ENCODE results near the gene MEIOC. TPM values are rescaled to one million over a fixed set of nuclear protein-coding genes. Genes with fewer than 3 reads are reported as not detected.

Gene MEIOC
- total RNA-seq, 1 experiment from 2014 or later, result 3.0 TPM

DNA sequence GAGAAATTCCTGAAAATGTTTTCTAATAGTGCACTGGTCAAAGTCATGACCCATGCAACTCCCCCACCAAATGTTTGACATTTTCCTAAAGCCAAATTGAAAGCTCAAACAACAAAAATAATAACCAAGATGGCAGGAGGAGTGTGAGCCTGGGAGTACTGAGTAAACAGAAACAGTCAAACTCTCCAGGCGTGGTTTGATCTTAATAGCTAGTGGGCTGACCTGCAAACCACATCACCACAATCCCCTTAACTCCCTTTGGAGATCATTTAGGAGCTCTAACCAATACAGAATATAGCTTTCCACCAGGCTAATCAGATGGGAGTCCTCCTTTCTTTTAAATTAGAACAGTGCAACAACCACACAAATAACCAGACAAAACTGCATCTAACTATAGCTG, 19.2 kb upstream of the MEIOC start:
- H3T11ph ChIP-seq (ENCODE audit: low read length), result no peak overlapping the region
- Mint-ChIP-seq H3K4me3 (no peak overlapping the region), H3K27ac (no peak overlapping the region), H3K36me3 (ENCODE audit: insufficient read depth in 1 of 3, low read depth in 3 of 3) (no peaks in the 10 kb centered on the region), H3K4me1 (peaks cover 3 to 7% of the 10 kb centered on the region in 2 experiments), H3K27me3 (ENCODE audit: low read depth) (peaks cover 10% of the 10 kb centered on the region), H3K9me3 (no peaks in the 10 kb centered on the region)
- WGBS (ENCODE audit: extremely low coverage, insufficient read length, low lambda C conversion rate), result no CpG with 5 or more reads among the region's 1 CpG
- no peak overlapping the region for H2AFZ ChIP-seq (ENCODE audit: low read length)
- no peak overlapping the region for H2BK120ac ChIP-seq (ENCODE audit: low read depth, low read length, poor library complexity, severe bottlenecking)
- no peak overlapping the region for H4K8ac ChIP-seq (replicated peaks; ENCODE audit: insufficient read length, low read depth, low read length)
- H4K91ac ChIP-seq (ENCODE audit: insufficient read length, low read depth, low read length), result no peak overlapping the region
- H3K9ac ChIP-seq (ENCODE audit: extremely low read depth, insufficient read length, low read length), result no peak overlapping the region
- H3K27ac ChIP-seq (ENCODE audit: insufficient read length, low read depth, low read length), result no peak overlapping the region
- H3K9me3 ChIP-seq (ENCODE audit: control insufficient read depth, low read depth, low read length), result no peaks in the 10 kb centered on the region
- H4K5ac ChIP-seq (ENCODE audit: insufficient read length, low read depth, low read length), result no peak overlapping the region
- H2BK15ac ChIP-seq (ENCODE audit: low read depth, low read length), result no peak overlapping the region
- DNase-seq, result no peak
- no peak overlapping the region for H3K56ac ChIP-seq (ENCODE audit: insufficient read length, low read depth, low read length)
- no peak overlapping the region for H3K4ac ChIP-seq (ENCODE audit: low read depth, low read length)
- H3K79me1 ChIP-seq (ENCODE audit: insufficient read depth, low read depth, low read length, poor library complexity, severe bottlenecking), result no peaks in the 10 kb centered on the region
- no peak overlapping the region for H3K14ac ChIP-seq (ENCODE audit: insufficient read depth, low read length)
- no peak overlapping the region for H2BK5ac ChIP-seq (ENCODE audit: insufficient read length, low read length)
- H2AK5ac ChIP-seq (ENCODE audit: insufficient read length, low read length), result no peak overlapping the region
- no peaks in the 10 kb centered on the region for H3K23me2 ChIP-seq (ENCODE audit: insufficient read length, low read depth, low read length, poor library complexity, severe bottlenecking)
- H2BK20ac ChIP-seq (ENCODE audit: low read depth, low read length, poor library complexity, severe bottlenecking), result no peak overlapping the region
- no peaks in the 10 kb centered on the region for H4K20me1 ChIP-seq (ENCODE audit: control insufficient read depth, insufficient read depth, insufficient read length)
- TF ChIP-seq, protein P1, sequence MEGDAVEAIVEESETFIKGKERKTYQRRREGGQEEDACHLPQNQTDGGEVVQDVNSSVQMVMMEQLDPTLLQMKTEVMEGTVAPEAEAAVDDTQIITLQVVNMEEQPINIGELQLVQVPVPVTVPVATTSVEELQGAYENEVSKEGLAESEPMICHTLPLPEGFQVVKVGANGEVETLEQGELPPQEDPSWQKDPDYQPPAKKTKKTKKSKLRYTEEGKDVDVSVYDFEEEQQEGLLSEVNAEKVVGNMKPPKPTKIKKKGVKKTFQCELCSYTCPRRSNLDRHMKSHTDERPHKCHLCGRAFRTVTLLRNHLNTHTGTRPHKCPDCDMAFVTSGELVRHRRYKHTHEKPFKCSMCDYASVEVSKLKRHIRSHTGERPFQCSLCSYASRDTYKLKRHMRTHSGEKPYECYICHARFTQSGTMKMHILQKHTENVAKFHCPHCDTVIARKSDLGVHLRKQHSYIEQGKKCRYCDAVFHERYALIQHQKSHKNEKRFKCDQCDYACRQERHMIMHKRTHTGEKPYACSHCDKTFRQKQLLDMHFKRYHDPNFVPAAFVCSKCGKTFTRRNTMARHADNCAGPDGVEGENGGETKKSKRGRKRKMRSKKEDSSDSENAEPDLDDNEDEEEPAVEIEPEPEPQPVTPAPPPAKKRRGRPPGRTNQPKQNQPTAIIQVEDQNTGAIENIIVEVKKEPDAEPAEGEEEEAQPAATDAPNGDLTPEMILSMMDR (conservative IDR thresholded peaks at IDR 0.05), result no peak
- H3K18ac ChIP-seq (ENCODE audit: insufficient read length, low read depth, low read length), result no peak overlapping the region
- no peak overlapping the region for H2BK12ac ChIP-seq (ENCODE audit: insufficient read length, low read depth, low read length)
- no peak overlapping the region for H3K23ac ChIP-seq (ENCODE audit: insufficient read length, low read depth, low read length)
- H3K4me1 ChIP-seq (ENCODE audit: insufficient read depth, low read length), result no peaks in the 10 kb centered on the region
- H3K79me2 ChIP-seq (ENCODE audit: insufficient read depth, low read length), result no peaks in the 10 kb centered on the region
- no peaks in the 10 kb centered on the region for H3K27me3 ChIP-seq (ENCODE audit: insufficient read depth, low read length)
- no peak overlapping the region for H3K4me2 ChIP-seq (ENCODE audit: insufficient read depth, insufficient read length, low read length)

All from H9 (cell line).